NOMO-1 treated with DMSO at 0.1 percent for 48 hours (cell line): ENCODE results near the gene TMEM88.
A peak's percentile ranks its signal among the peaks of the same experiment; 100 is the strongest.

Experiments used
- DNase-seq: peaks from one replicate; lab custom pipeline; 2025; ENCODE audit not compliant: unreplicated experiment; lab: John Stamatoyannopoulos, UW

The TMEM88 gene

GRCh38 chr17:7843536-7844291 lies 11.2 kb upstream of the TMEM88 start:
- DNase-seq: peak; percentile 73

GRCh38 chr17:7844292-7845154 lies 10.3 kb upstream of the TMEM88 start:
- peak; percentile 94 for DNase-seq

- no peak for DNase-seq
Observed at GRCh38 chr17:7845359-7846062, 9.4 kb upstream of the TMEM88 start.

GRCh38 chr17:7846063-7846735 lies 8.7 kb upstream of the TMEM88 start:
- no peak for DNase-seq

GRCh38 chr17:7846765-7847661 lies 7.9 kb upstream of the TMEM88 start:
- no peak for DNase-seq

GRCh38 chr17:7848131-7848579 lies 6.7 kb upstream of the TMEM88 start:
- no peak for DNase-seq

GRCh38 chr17:7848739-7849129 lies 6.1 kb upstream of the TMEM88 start:
- DNase-seq: no peak

GRCh38 chr17:7849130-7849750 lies 5.6 kb upstream of the TMEM88 start:
- no peak for DNase-seq

GRCh38 chr17:7849751-7850504 lies 4.9 kb upstream of the TMEM88 start:
- DNase-seq: no peak

GRCh38 chr17:7850701-7851437 lies 4.0 kb upstream of the TMEM88 start:
- DNase-seq: no peak

GRCh38 chr17:7851438-7852261 lies 3.2 kb upstream of the TMEM88 start:
- DNase-seq: peak; percentile 90

- no peak for DNase-seq
Observed at GRCh38 chr17:7852262-7852670, 2.6 kb upstream of the TMEM88 start.

- no peak for DNase-seq
Observed at GRCh38 chr17:7852919-7853690, 1.8 kb upstream of the TMEM88 start.

- DNase-seq: no peak
Observed at GRCh38 chr17:7853691-7854038, 1.2 kb upstream of the TMEM88 start.

- no peak for DNase-seq
Observed at GRCh38 chr17:7854078-7854777, 638 bp upstream of the TMEM88 start.

GRCh38 chr17:7855660-7856010 lies 769 bp downstream of the TMEM88 start:
- no peak for DNase-seq
